HCT116 (cell line): ENCODE results near the gene CDKN1A. TPM values are rescaled to one million over a fixed set of nuclear protein-coding genes. Genes with fewer than 3 reads are reported as not detected.

Source experiments
- ATAC-seq: fragments of 200-7000 bp; cut with Tn5 transposase; 2 replicates; pipeline ENCODE4 v1.9.1; 2020; ENCODE audit warnings: mild to moderate bottlenecking, moderate library complexity
- BruUV-seq: library from RNA; stranded (reverse); fragments of 400-500 nt; replicated peaks from 2 replicates; lab custom pipeline; 2021; lab: Mats Ljungman, UMichigan
- CTCF ChIA-PET: fragments of 300-600 bp; sonication (Branson Sonifier 250); formaldehyde crosslinking; loops from one replicate; lab custom pipeline; 2021; ENCODE audit warnings: antibody characterized with exemption; lab: Charles Lee
- POLR2A ChIA-PET: fragments of 300-600, 350-600 bp; sonication (Branson Sonifier 250); formaldehyde crosslinking; loops from one replicate; lab custom pipeline; 2021; ENCODE audit warnings: antibody characterized with exemption; lab: Charles Lee
- RAD21 ChIA-PET, 2 experiments: fragments of 300-600 bp; sonication (Branson Sonifier 250); formaldehyde crosslinking; loops; one replicate each; lab custom pipeline; 2023; ENCODE audit warnings: low total read pairs in 2 of 2; ENCODE audit not compliant: uncharacterized antibody in 2 of 2, unreplicated experiment in 2 of 2, low non-redundant PET in 1 of 2; lab: Charles Lee
- DNase-seq: peaks from one replicate; pipeline ENCODE4 v3.0.0-alpha.2; 2010; ENCODE audit warnings: low read depth, low spot score
- H2AFZ ChIP-seq: fragments of 200-600 bp; shearing (Covaris generic), sonication (generic); 2 replicates; pipeline ENCODE4 v1.6.1; 2017; ENCODE audit warnings: low read depth, mixed run types, mixed read lengths, antibody characterized with exemption, low read length; ENCODE audit not compliant: poor library complexity, severe bottlenecking
- H3K27ac ChIP-seq: 2 replicates; pipeline ENCODE4 v1.5.1; 2012; ENCODE audit warnings: low read depth, low read length
- H3K27me3 ChIP-seq: fragments of 200-600 bp; sonication (generic); 2 replicates; pipeline ENCODE4 v1.6.1; 2016; ENCODE audit warnings: mixed run types, low read length, mixed read lengths; ENCODE audit not compliant: insufficient read depth
- H3K36me3 ChIP-seq, 2 experiments: fragments of 200-500 bp in 1 of 2; fragments of 200-600 bp in 1 of 2; sonication (Bioruptor generic) in 1 of 2; sonication (generic) in 1 of 2; 2 replicates each; pipeline versions ENCODE4 v1.5.1 to v1.6.1; 2014 to 2016; ENCODE audit warnings: low read length in 2 of 2, inconsistent platforms in 1 of 2, mixed read lengths in 1 of 2, mixed run types in 1 of 2; ENCODE audit not compliant: insufficient read depth in 2 of 2, control insufficient read depth in 1 of 2
- H3K4me1 ChIP-seq, 2 experiments: fragments of 200-600 bp in 1 of 2; sonication (generic) in 1 of 2; 2 replicates each; pipeline versions ENCODE4 v1.5.1 to v1.6.1; 2012 to 2017; ENCODE audit warnings: low read length in 2 of 2, inconsistent platforms in 1 of 2, mild to moderate bottlenecking in 1 of 2, mixed read lengths in 1 of 2, mixed run types in 1 of 2, moderate library complexity in 1 of 2; ENCODE audit not compliant: insufficient read depth in 2 of 2, control insufficient read depth in 1 of 2
- H3K4me2 ChIP-seq: fragments of 200-600 bp; sonication (generic); 2 replicates; pipeline ENCODE4 v1.6.1; 2017; ENCODE audit warnings: mixed run types, low read length, mixed read lengths
- H3K4me3 ChIP-seq, 2 experiments: fragments of 200-600 bp in 1 of 2; sonication (generic) in 1 of 2; replicated peaks in 1 of 2; 2 replicates each; pipeline ENCODE4 v1.5.1; 2011 to 2016; ENCODE audit warnings: low read length in 2 of 2, control low read depth in 1 of 2, low read depth in 1 of 2, mild to moderate bottlenecking in 1 of 2, mixed read lengths in 1 of 2, mixed run types in 1 of 2
- H3K79me2 ChIP-seq: fragments of 200-600 bp; sonication (generic); 2 replicates; pipeline ENCODE4 v1.6.1; 2017; ENCODE audit warnings: mild to moderate bottlenecking, mixed run types, low read length, moderate library complexity, mixed read lengths; ENCODE audit not compliant: insufficient read depth
- H3K9ac ChIP-seq: fragments of 200-600 bp; sonication (generic); 2 replicates; pipeline ENCODE4 v1.6.1; 2016; ENCODE audit warnings: low read length, mixed read lengths
- H3K9me2 ChIP-seq: fragments of 200-600 bp; sonication (generic), shearing (Covaris generic); 2 replicates; pipeline ENCODE4 v1.6.1; 2017; ENCODE audit warnings: mixed run types, mild to moderate bottlenecking, moderate library complexity; ENCODE audit not compliant: insufficient read depth
- H3K9me3 ChIP-seq, 2 experiments: fragments of 200-500 bp in 1 of 2; fragments of 200-600 bp in 1 of 2; sonication (Bioruptor generic) in 1 of 2; sonication (generic) in 1 of 2; 2 replicates each; pipeline ENCODE4 v1.6.1; 2014 to 2017; ENCODE audit warnings: low read length in 2 of 2, mixed read lengths in 2 of 2, inconsistent platforms in 1 of 2, low read depth in 1 of 2, mild to moderate bottlenecking in 1 of 2, mixed run types in 1 of 2, moderate library complexity in 1 of 2; ENCODE audit not compliant: control insufficient read depth in 1 of 2, insufficient read depth in 1 of 2
- H4K20me1 ChIP-seq: fragments of 200-600 bp; sonication (generic), shearing (Covaris generic); 2 replicates; pipeline ENCODE4 v1.6.1; 2017; ENCODE audit warnings: mixed run types, mild to moderate bottlenecking, moderate library complexity; ENCODE audit not compliant: insufficient read depth
- ATF3 ChIP-seq: IDR thresholded peaks from 2 replicates; pipeline ENCODE4 v1.6.1; 2012
- CEBPB ChIP-seq: IDR thresholded peaks from 2 replicates; pipeline ENCODE4 v1.6.1; 2012; ENCODE audit warnings: low read depth
- CTCF ChIP-seq, 3 experiments: fragments of 200-600 bp in 1 of 3; sonication (generic) in 1 of 3; IDR thresholded peaks in 2 of 3; conservative IDR thresholded peaks in 1 of 3; 2 replicates each; pipeline ENCODE4 v1.5.1; 2012 to 2017; ENCODE audit warnings: low read depth in 2 of 3, low read length in 2 of 3, antibody characterized with exemption in 1 of 3, borderline replicate concordance in 1 of 3, control low read depth in 1 of 3, mild to moderate bottlenecking in 1 of 3, mixed read lengths in 1 of 3, mixed run types in 1 of 3, moderate library complexity in 1 of 3; ENCODE audit not compliant: insufficient read depth in 1 of 3
- EGR1 ChIP-seq: IDR thresholded peaks from 2 replicates; pipeline ENCODE4 v1.6.1; 2012; ENCODE audit warnings: low read depth
- EZH2 ChIP-seq: fragments of 200-600 bp; sonication (generic); IDR thresholded peaks from 2 replicates; pipeline ENCODE4 v1.6.1; 2017; ENCODE audit warnings: antibody characterized with exemption, mixed run types
- FOSL1 ChIP-seq: IDR thresholded peaks from 2 replicates; pipeline ENCODE4 v1.6.1; 2012; ENCODE audit warnings: low read depth
- JUND ChIP-seq: IDR thresholded peaks from 2 replicates; pipeline ENCODE4 v1.6.1; 2012
- MAX ChIP-seq: IDR thresholded peaks from 2 replicates; pipeline ENCODE4 v1.6.1; 2012
- POLR2AphosphoS5 ChIP-seq: IDR thresholded peaks from 2 replicates; pipeline ENCODE4 v1.6.1; 2011; ENCODE audit warnings: mild to moderate bottlenecking, low read depth, low read length, moderate library complexity
- RAD21 ChIP-seq: IDR thresholded peaks from 2 replicates; pipeline ENCODE4 v1.6.1; 2012; ENCODE audit warnings: low read depth, mild to moderate bottlenecking
- REST ChIP-seq: IDR thresholded peaks from 2 replicates; pipeline ENCODE4 v1.6.1; 2012; ENCODE audit warnings: low read depth
- SP1 ChIP-seq: IDR thresholded peaks from 2 replicates; pipeline ENCODE4 v1.6.1; 2012; ENCODE audit warnings: low read depth
- SRF ChIP-seq: IDR thresholded peaks from 2 replicates; pipeline ENCODE4 v1.6.1; 2012; ENCODE audit warnings: low read depth
- YY1 ChIP-seq: IDR thresholded peaks from 2 replicates; pipeline ENCODE4 v1.6.1; 2011; ENCODE audit warnings: low read length, low read depth, moderate library complexity, mild to moderate bottlenecking; ENCODE audit not compliant: insufficient replicate concordance; ENCODE audit errors: extremely low read depth
- ZBTB33 ChIP-seq: IDR thresholded peaks from 2 replicates; pipeline ENCODE4 v1.6.1; 2011; ENCODE audit warnings: mild to moderate bottlenecking, low read length, moderate library complexity; ENCODE audit not compliant: insufficient replicate concordance; ENCODE audit errors: extremely low read depth
- ZFX ChIP-seq: fragments of 450-650 bp; IDR thresholded peaks from 2 replicates; pipeline ENCODE4 v1.6.1; 2017
- ZNF274 ChIP-seq: fragments of 200-500 bp; sonication (Bioruptor generic); IDR thresholded peaks from 2 replicates; pipeline ENCODE4 v1.6.1; 2014; ENCODE audit warnings: mild to moderate bottlenecking, low read depth, low read length, inconsistent platforms
- intact Hi-C: fragments of 100-400 bp; cut with micrococcal nuclease; formaldehyde crosslinking; loops from 2 replicates; pipeline ENCODE4 v1.10.0; 2022
- total RNA-seq: library from RNA; stranded (reverse); gene quantifications from one replicate; pipeline ENCODE4 v1.2.1, GENCODE V29; 2021; ENCODE audit not compliant: unreplicated experiment

Gene CDKN1A
- total RNA-seq, 1 experiment from 2014 or later: 179 TPM

GRCh38 chr6:36669002-36669401, 9.5 kb upstream of the CDKN1A start:
- no peak overlapping the region for H3K4me3 ChIP-seq
- no peaks in the 10 kb centered on the region for H4K20me1 ChIP-seq
- no peaks in the 10 kb centered on the region for H3K9me3 ChIP-seq
- ChIA-PET CTCF (interaction anchor here (1.3 kb wide), 1 partner anchor 9 kb away, joined by 4 read pairs; the partner anchor contains the start of gene CDKN1A), RAD21 (no interaction called here), POLR2A (interaction anchor here (1.4 to 9.1 kb wide), 2 partner anchors 9 to 13 kb away, joined by 4 to 119 read pairs; partner anchors contain the start of gene CDKN1A)
- no peaks in the 10 kb centered on the region for H3K9me2 ChIP-seq
- H2AFZ ChIP-seq: no peak overlapping the region
- no peak for DNase-seq
- intact Hi-C loops: no loop called here
- peaks cover 32 to 34% of the 10 kb centered on the region in 2 experiments for H3K4me1 ChIP-seq
- BruUV-seq: no TSS peak
- no peaks in the 10 kb centered on the region for H3K79me2 ChIP-seq
- H3K27me3 ChIP-seq: no peaks in the 10 kb centered on the region
- no peak overlapping the region for H3K27ac ChIP-seq
- no peak for TF ChIP-seq ATF3
- TF ChIP-seq JUND: no peak
- TF ChIP-seq REST: no peak
- TF ChIP-seq ZFX: no peak
- no peak for TF ChIP-seq SP1
- no peak for TF ChIP-seq SRF
- no peak for TF ChIP-seq MAX
- no peak for TF ChIP-seq RAD21
- TF ChIP-seq ZNF274: no peak
- no peak for TF ChIP-seq EGR1
- TF ChIP-seq CTCF (IDR thresholded peaks at IDR 0.05 in 2 of 3, conservative IDR thresholded peaks at IDR 0.05 in 1 of 3; ENCODE audit: borderline replicate concordance in 1 of 3, insufficient read depth in 1 of 3, low read depth in 2 of 3, low read length in 2 of 3): no peak
- no peak for TF ChIP-seq YY1
- no peak for TF ChIP-seq EZH2
- no peak for TF ChIP-seq FOSL1
- TF ChIP-seq ZBTB33: no peak
- no peak for TF ChIP-seq CEBPB
- no peak for TF ChIP-seq POLR2AphosphoS5
- no peak overlapping the region for H3K4me2 ChIP-seq
- no peak for ATAC-seq
- no peak overlapping the region for H3K9ac ChIP-seq
- no peaks in the 10 kb centered on the region for H3K36me3 ChIP-seq
